Measurements from ENCODE around the gene SMCO2. TPM values are rescaled to one million over a fixed set of nuclear protein-coding genes. Genes with fewer than 3 reads are reported as not detected.

Gene SMCO2
- total RNA-seq, 2 donors from 2014 or later, result 0.31 to 1.0 TPM

- no peak for DNase-seq
- Histone ChIP-seq H3K36me3 (ENCODE audit: control insufficient read depth, insufficient read depth, low read length) (no peaks in the 10 kb centered on the region), H3K27ac (ENCODE audit: low read depth, low read length) (no peak overlapping the region), H3K4me3 (ENCODE audit: low read length) (no peak overlapping the region), H3K9ac (ENCODE audit: extremely low read depth, low read length, poor library complexity, severe bottlenecking) (no peak overlapping the region), H3K4me1 (ENCODE audit: control insufficient read depth, insufficient read depth, low read length) (no peaks in the 10 kb centered on the region), H3K27me3 (ENCODE audit: control insufficient read depth, insufficient read depth, low read length, poor library complexity, severe bottlenecking) (no peaks in the 10 kb centered on the region), H3K9me3 (ENCODE audit: control insufficient read depth, low read length) (no peaks in the 10 kb centered on the region)
- no peaks in the 10 kb centered on the region for H3K36me3 Mint-ChIP-seq (ENCODE audit: low read depth)
- H3K9me3 Mint-ChIP-seq, result no peaks in the 10 kb centered on the region
- H3K27ac Mint-ChIP-seq, result no peak overlapping the region
- H3K27me3 Mint-ChIP-seq (ENCODE audit: insufficient read depth), result no peaks in the 10 kb centered on the region
- TF ChIP-seq CTCF (conservative IDR thresholded peaks at IDR 0.05), result no peak
- H3K4me1 Mint-ChIP-seq, result peaks cover 6% of the 10 kb centered on the region
- no peak overlapping the region for H3K4me3 Mint-ChIP-seq
- 88 to 92% methylated on average over 9 to 11 of the region's 11 CpGs for WGBS, 2 experiments (ENCODE audit: insufficient coverage in 1 of 2, insufficient read length in 1 of 2)
Measured at GRCh38 chr12:27463511-27464219, 17.1 kb downstream of the SMCO2 start.

- no peaks in the 10 kb centered on the region for H3K9me3 ChIP-seq (ENCODE audit: control insufficient read depth, low read length)
- H3K27ac Mint-ChIP-seq, result no peak overlapping the region
- 95 to 96% methylated on average over 5 of the region's 5 CpGs for WGBS, 2 experiments (ENCODE audit: insufficient coverage in 1 of 2, insufficient read length in 1 of 2)
- H3K9me3 Mint-ChIP-seq, result no peaks in the 10 kb centered on the region
- H3K36me3 ChIP-seq (ENCODE audit: control insufficient read depth, insufficient read depth, low read length), result no peaks in the 10 kb centered on the region
- no peaks in the 10 kb centered on the region for H3K27me3 ChIP-seq (ENCODE audit: control insufficient read depth, insufficient read depth, low read length, poor library complexity, severe bottlenecking)
- peaks cover 6% of the 10 kb centered on the region for H3K4me1 Mint-ChIP-seq
- no peak overlapping the region for H3K9ac ChIP-seq (ENCODE audit: extremely low read depth, low read length, poor library complexity, severe bottlenecking)
- H3K4me3 Mint-ChIP-seq, result no peak overlapping the region
- H3K36me3 Mint-ChIP-seq (ENCODE audit: low read depth), result no peaks in the 10 kb centered on the region
- no peak overlapping the region for H3K27ac ChIP-seq (ENCODE audit: low read depth, low read length)
- no peak for DNase-seq
- no peaks in the 10 kb centered on the region for H3K4me1 ChIP-seq (ENCODE audit: control insufficient read depth, insufficient read depth, low read length)
- no peak for TF ChIP-seq CTCF (conservative IDR thresholded peaks at IDR 0.05)
- no peak overlapping the region for H3K4me3 ChIP-seq (ENCODE audit: low read length)
- H3K27me3 Mint-ChIP-seq (ENCODE audit: insufficient read depth), result no peaks in the 10 kb centered on the region
Measured at GRCh38 chr12:27464220-27464554, 17.7 kb downstream of the SMCO2 start.

GRCh38 chr12:27467641-27468040, 21.1 kb downstream of the SMCO2 start:
- 80 to 93% methylated on average over 1 to 3 of the region's 3 CpGs for WGBS, 2 experiments (ENCODE audit: insufficient coverage in 1 of 2, insufficient read length in 1 of 2)
- no peaks in the 10 kb centered on the region for H3K27me3 Mint-ChIP-seq (ENCODE audit: insufficient read depth)

More at GRCh38 chr12:27467641-27468040, 21.1 kb downstream of the SMCO2 start:
- H3K36me3 Mint-ChIP-seq (ENCODE audit: low read depth), result no peaks in the 10 kb centered on the region
- Histone ChIP-seq H3K4me1 (ENCODE audit: control insufficient read depth, insufficient read depth, low read length) (no peaks in the 10 kb centered on the region), H3K36me3 (ENCODE audit: control insufficient read depth, insufficient read depth, low read length) (no peaks in the 10 kb centered on the region), H3K4me3 (ENCODE audit: low read length) (no peak overlapping the region), H3K9me3 (ENCODE audit: control insufficient read depth, low read length) (no peaks in the 10 kb centered on the region), H3K27ac (ENCODE audit: low read depth, low read length) (no peak overlapping the region), H3K9ac (ENCODE audit: extremely low read depth, low read length, poor library complexity, severe bottlenecking) (no peak overlapping the region), H3K27me3 (ENCODE audit: control insufficient read depth, insufficient read depth, low read length, poor library complexity, severe bottlenecking) (no peaks in the 10 kb centered on the region)
- H3K9me3 Mint-ChIP-seq, result no peaks in the 10 kb centered on the region
- no peaks in the 10 kb centered on the region for H3K4me1 Mint-ChIP-seq
- no peak overlapping the region for H3K4me3 Mint-ChIP-seq
- no peak for TF ChIP-seq CTCF (conservative IDR thresholded peaks at IDR 0.05)
- DNase-seq, result no peak
- no peak overlapping the region for H3K27ac Mint-ChIP-seq

Measured in endodermal cell (in vitro differentiated cells).